ENCODE results near the gene COMMD3.
"Not testable (repeated sequence)": the region's sequence is repeated elsewhere in the genome, so short reads cannot be mapped to it uniquely, and the experiment has no call there.

Gene COMMD3

GRCh38 chr10:22316286-22317075 is at the start of gene COMMD3:
Gene COMMD3 (plus strand): TSS chr10:22316388. CDS start chr10:22316418, 30 bp downstream.
- DNase-seq, result peak; percentile 87

GRCh38 chr10:22268503-22268902 is 47.7 kb upstream of the COMMD3 start:
- no peak for DNase-seq

GRCh38 chr10:22271786-22272185 is 44.4 kb upstream of the COMMD3 start:
- DNase-seq, result no peak

- no peak for DNase-seq
These were observed 37.8 kb upstream of the COMMD3 start for GRCh38 chr10:22278441-22278782.

- DNase-seq, result no peak
These were observed 36.1 kb upstream of the COMMD3 start for GRCh38 chr10:22280078-22280477.

- DNase-seq, result no peak
These were observed 31.1 kb upstream of the COMMD3 start for GRCh38 chr10:22285130-22285529.

GRCh38 chr10:22293747-22294404 is 22.3 kb upstream of the COMMD3 start:
- no peak for DNase-seq

GRCh38 chr10:22294694-22295093 is 21.5 kb upstream of the COMMD3 start:
- no peak for DNase-seq

- DNase-seq, result no peak
These were observed 15.0 kb upstream of the COMMD3 start for GRCh38 chr10:22301193-22301592.

- DNase-seq, result no peak
These were observed 12.7 kb upstream of the COMMD3 start for GRCh38 chr10:22303461-22303860.

GRCh38 chr10:22305721-22306120 is 10.5 kb upstream of the COMMD3 start:
- peak; percentile 4 for DNase-seq

GRCh38 chr10:22308390-22308789 is 7.8 kb upstream of the COMMD3 start:
- DNase-seq, result peak; percentile 23

GRCh38 chr10:22309180-22310000 is 6.8 kb upstream of the COMMD3 start:
- no peak for DNase-seq

GRCh38 chr10:22310012-22310411 is 6.2 kb upstream of the COMMD3 start:
- not testable (repeated sequence) for DNase-seq

- no peak for DNase-seq
These were observed 5.3 kb upstream of the COMMD3 start for GRCh38 chr10:22310928-22311327.

GRCh38 chr10:22314852-22315251 is 1.3 kb upstream of the COMMD3 start:
- DNase-seq, result no peak

- no peak for DNase-seq
These were observed 518 bp upstream of the COMMD3 start for GRCh38 chr10:22315455-22316285.

- DNase-seq, result no peak
These were observed 835 bp downstream of the COMMD3 start for GRCh38 chr10:22317076-22317370.

- no peak for DNase-seq
These were observed 1.8 kb downstream of the COMMD3 start for GRCh38 chr10:22317771-22318565.

GRCh38 chr10:22318772-22319171 is 2.6 kb downstream of the COMMD3 start:
- no peak for DNase-seq

- no peak for DNase-seq
These were observed 3.4 kb downstream of the COMMD3 start for GRCh38 chr10:22319547-22319979.

GRCh38 chr10:22319980-22320558 is 3.9 kb downstream of the COMMD3 start:
- DNase-seq, result no peak
